ENCODE results near the gene MUC13.

- TF ChIP-seq EZH2 (IDR thresholded peaks at IDR 0.05; ENCODE audit: borderline replicate concordance, low read depth, low read length, poor library complexity, severe bottlenecking) (no peak), CTCF (conservative IDR thresholded peaks at IDR 0.05; ENCODE audit: low read depth, low read length) (no peak)
Measured at GRCh38 chr3:124859025-124859424, 75.5 kb downstream of the MUC13 start.
